ENCODE results near the gene VILL.
A peak's percentile ranks its signal among the peaks of the same experiment; 100 is the strongest.
"Not testable (repeated sequence)": the region's sequence is repeated elsewhere in the genome, so short reads cannot be mapped to it uniquely, and the experiment has no call there.

Gene VILL

GRCh38 chr3:38019658-38020341, 29.2 kb downstream of the VILL start:
- peak; percentile 57 for DNase-seq

- DNase-seq: peak; percentile 38
Observed at GRCh38 chr3:38020342-38020726, 29.7 kb downstream of the VILL start.

- DNase-seq: no peak
Observed at GRCh38 chr3:38021196-38021595, 30.6 kb downstream of the VILL start.

DNA sequence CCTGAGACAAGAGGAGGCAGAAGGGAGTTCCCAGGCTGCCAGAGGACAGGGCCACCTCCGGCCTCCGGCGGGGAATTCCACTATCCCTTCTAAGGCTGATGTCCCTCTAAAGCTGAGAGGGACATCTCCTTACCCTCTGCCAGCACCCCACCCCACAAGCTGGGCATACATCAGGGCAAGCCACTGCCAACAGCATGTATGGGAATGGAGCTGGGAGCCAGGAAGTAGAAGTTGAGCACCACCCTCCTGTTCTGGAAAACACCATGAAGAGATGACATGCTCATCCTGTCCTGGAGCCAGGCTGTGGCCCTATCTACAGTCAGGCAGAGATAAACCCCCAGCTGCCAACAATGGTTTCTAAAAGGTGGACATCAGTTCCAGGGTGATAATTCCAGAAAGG, 31.7 kb downstream of the VILL start:
- DNase-seq: no peak

GRCh38 chr3:38022896-38023709, 32.5 kb downstream of the VILL start:
- DNase-seq: no peak

DNA sequence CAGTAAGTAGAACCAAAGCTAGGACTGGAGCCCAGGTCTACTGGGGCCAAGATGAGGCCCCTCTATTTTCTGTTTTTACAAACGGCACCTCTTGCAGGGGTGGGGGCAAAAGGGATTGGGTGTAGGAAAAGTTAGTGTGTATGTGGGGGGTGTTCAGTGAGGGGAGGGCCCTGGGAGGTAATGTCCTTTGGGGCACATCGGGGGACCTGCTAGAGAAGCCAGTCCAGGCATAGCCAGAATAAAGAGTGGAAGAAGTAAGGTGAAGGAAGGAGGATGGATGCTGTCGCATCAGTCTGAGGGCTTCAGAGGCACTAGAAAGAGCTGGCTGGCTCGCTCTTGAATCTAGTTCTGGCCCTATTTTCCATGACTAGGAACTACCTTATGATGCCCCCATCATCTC, 36.3 kb downstream of the VILL start:
- no peak for DNase-seq

DNA sequence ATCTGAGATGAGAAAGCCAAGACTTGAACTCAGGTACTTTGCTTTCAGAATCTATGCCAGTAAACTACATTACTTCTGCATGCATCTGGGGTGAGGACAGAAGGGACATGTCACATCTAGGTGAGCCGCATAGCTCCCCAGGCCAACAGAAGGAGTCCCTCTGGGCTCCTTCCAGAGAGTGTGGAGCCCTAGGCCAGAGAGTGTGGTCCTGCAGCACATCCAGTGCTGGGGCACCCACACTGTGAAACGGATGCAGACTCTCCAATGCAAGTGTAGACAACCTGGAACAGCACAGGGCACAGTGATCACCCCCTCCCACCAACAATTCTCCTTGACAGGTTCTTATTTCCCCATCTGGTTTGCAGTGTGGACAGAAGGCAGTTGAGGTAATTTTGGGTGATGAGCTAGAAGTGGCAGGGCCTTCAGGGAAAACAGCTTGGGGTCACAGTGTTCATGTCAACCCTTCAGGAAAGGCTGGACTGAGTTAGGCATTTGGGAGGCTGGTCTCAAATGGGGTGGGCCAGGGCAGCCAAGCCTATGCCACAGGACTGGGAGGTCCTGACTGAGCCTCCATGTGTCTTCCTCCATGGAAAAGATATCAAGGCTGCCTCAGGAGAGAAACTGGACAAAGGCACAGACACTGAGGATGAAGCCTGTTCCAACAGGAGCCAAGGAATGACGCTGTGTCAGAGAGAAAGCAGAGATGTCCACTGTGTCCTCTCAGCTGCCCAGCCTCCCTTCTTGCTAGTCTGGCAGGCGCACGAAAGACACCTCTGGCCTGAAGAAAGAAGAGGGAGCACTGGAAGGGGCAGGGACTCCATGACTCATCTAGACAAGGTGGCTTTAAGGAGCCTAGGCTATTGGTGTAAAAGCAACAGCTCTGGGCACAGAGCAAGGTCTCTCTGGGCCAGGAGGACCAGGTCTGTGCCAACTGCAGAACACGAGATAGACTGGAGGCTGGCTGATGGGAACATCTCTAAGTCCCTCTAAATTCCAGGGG, 37.2 kb downstream of the VILL start:
- no peak for DNase-seq

- DNase-seq: no peak
Observed at GRCh38 chr3:38028621-38029361, 38.2 kb downstream of the VILL start.

- DNase-seq: peak; percentile 80
Observed at GRCh38 chr3:38029400-38030125, 39.0 kb downstream of the VILL start, which contains the start of gene PLCD1. Gene PLCD1, minus strand, starts transcription at chr3:38029642. Its CDS starts 103 bp downstream, at chr3:38029539.

- DNase-seq: no peak
Observed at GRCh38 chr3:38030126-38031021, 39.8 kb downstream of the VILL start.

DNA sequence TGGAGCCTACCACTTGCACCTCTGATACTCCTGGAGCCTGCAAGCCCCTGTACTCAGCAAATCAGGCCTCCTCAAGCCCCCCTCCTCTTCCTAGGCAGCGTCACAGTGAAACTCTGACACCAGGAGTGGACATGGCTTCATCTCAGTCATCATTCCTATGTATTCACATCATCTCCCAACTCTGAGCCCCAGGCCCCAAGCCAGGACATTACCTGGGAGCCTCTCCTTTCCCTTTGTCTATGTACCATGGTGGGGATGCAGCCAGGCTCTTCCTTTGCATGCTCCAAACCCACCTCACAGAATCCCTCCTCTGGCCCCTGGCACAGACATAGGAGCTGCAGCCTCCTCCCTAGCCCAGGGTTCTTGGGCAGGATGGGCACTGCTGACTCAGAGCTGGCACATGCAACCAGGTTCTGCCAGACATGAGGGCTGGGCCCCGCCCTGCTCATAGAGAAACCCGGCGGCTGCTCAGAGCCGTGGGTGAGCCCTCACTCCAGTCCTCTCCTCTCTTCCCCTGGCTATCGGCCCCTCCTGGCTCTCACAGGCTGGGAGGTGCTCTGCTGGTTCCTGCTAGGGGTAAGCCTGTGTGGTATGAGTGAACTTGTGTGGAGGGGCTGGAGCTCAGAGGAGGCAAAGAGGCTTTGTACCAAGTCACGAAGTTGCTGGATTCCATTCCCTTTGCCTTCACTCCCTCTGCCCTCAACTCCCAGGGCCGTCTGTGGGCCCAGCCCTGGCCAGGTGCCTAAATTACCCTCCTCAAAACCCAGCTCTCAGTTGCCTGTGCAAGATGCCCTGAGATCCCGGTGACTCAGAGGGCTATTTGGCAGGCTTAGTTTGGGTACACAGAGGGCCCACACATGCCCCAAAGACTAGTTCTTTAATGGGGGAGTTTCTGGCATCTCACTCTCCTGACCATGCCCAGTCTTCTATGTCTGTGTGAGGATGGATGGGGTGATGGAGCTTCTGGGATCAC, 40.7 kb downstream of the VILL start:
- peak; percentile 87 for DNase-seq

DNA sequence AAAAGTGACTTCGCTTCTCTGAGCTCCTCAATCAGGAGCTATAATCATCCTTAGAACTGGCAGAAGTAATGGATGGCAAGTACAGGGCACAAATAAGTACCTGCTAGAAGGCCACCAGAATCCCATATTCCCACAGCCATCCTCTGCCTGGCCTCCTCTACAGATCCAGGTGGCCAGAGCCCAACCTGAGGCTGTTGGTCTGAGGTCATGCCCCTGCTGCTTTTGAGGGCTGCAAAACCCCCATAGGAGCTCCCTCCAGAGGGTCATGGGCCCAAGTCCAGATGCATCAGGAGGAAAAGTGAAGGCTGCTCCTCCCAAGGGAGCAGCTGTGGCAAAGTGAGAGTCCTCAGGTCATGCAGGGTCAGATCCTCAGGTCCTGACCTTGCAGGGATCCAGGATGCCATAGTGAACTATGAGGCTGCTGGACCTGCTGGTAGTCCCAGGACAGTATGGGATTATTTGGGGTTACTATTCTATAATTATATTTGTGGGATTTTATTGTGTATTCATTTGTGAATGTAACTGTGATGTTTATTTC, 41.8 kb downstream of the VILL start:
- DNase-seq: no peak

- DNase-seq: not testable (repeated sequence)
Observed at GRCh38 chr3:38033586-38033985, 43.0 kb downstream of the VILL start.

GRCh38 chr3:38034335-38034734, 43.7 kb downstream of the VILL start:
- DNase-seq: not testable (repeated sequence)

DNA sequence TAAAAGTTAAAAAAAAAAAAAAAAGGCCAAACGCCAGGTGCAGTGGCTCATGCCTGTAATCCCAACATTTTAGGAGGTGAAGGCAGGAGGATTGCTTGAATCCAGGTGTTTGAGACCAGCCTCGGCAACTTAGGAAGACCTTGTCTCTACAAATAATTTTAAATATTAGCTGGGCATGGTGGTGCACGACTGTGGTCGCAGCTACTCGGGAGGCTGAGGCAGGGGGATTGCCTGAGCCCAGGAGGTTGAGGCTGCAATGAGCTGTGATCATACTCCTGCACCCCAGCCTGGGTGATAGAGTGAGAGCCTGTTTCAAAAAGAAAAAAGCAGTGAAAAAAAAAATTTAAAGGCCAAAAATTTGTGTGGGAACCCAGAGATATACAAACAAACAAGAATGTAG, 45.7 kb downstream of the VILL start:
- DNase-seq: no peak

- no peak for DNase-seq
Observed at GRCh38 chr3:38036906-38037305, 46.3 kb downstream of the VILL start.

DNA sequence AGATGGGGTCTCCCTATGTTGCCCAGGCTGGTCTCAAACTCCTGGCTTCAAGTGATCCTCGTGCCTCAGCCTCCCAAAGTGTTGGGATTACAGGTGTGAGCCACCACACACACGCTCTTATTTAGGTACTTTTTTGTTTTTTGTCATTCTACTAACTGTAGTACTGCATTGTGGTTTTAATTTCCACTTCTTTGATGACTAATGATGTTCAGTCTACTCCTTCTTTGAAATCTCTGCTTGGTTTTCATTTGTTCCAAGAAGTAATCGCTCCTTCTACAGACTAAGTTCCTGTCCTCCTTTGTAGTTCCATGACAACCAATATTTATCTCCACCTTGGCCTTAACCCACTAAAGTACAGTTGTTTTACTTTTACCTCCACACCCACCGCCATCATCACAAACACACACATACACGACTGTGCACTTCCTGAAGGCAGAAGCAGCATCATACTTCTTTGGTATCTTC, 47.9 kb downstream of the VILL start:
- DNase-seq: peak; percentile 76

DNA sequence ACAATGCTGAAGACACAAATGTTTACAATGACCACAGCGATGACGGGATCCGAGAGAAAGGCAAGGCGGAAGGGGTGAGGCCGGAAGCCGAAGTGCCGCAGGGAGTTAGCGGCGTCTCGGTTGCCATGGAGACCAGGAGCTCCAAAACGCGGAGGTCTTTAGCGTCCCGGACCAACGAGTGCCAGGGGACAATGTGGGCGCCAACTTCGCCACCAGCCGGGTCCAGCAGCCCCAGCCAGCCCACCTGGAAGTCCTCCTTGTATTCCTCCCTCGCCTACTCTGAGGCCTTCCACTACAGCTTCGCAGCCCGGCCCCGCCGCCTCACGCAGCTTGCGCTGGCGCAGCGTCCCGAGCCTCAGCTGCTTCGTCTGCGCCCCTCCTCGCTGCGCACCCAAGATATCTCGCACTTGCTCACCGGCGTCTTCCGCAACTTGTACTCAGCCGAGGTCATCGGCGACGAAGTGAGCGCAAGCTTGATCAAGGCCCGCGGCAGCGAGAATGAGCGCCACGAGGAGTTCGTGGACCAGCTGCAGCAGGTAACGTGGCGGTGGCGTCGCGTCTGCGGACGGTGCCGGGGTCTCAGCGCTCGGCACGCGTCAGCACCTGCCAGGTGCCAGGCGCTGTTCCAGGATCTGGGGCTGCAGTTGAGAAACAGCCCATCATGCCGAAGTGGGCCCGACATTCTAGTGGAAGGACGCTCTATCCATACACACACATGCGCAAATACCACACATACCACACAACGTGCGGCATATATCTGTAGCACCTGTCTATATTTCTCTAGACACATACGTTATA, 48.7 kb downstream of the VILL start, which contains the start of gene DLEC1:
DLEC1 (plus strand) TSS at position 108 of the 798 bp plus-strand sequence; CDS start at position 126, 18 bp downstream.
- DNase-seq: peak; percentile 92

Measured in activated effector memory CD4-positive, alpha-beta T cell treated with anti-CD3 and anti-CD28 coated beads, Interleukin-2, amount 50 U/mL, for 16 hours (primary cell).